Esophagus muscularis mucosa (tissue), 4 donors: Measurements from ENCODE around the gene TM4SF4. TPM values are rescaled to one million over a fixed set of nuclear protein-coding genes. Genes with fewer than 3 reads are reported as not detected.

ENCODE experiments used
- DNase-seq: peaks from one replicate; pipeline ENCODE4 v3.0.0-alpha.2; 2017; ENCODE audit errors: extremely low spot score
- H3K27ac ChIP-seq, 4 donors: fragments of 200-600 bp; sonication (generic); replicated peaks in 1 of 4; 1 replicate in 3 of 4; 2 replicates in 1 of 4; pipeline ENCODE4 v1.5.1; 2016 to 2019; ENCODE audit warnings: mild to moderate bottlenecking in 1 of 4
- H3K27me3 ChIP-seq, 4 donors: fragments of 200-600 bp; sonication (generic); one replicate each; pipeline versions ENCODE4 v1.5.1 to v1.6.0; 2016 to 2019
- H3K36me3 ChIP-seq, 4 donors: fragments of 200-600 bp; sonication (generic); one replicate each; pipeline ENCODE4 v1.5.1; 2016 to 2019
- H3K4me1 ChIP-seq, 4 donors: fragments of 200-600 bp; sonication (generic); one replicate each; pipeline ENCODE4 v1.5.1; 2016 to 2019
- H3K4me3 ChIP-seq, 4 donors: fragments of 200-600 bp; sonication (generic); 1 replicate in 2 of 4; 2 replicates in 2 of 4; pipeline ENCODE4 v1.5.1; 2016 to 2019; ENCODE audit warnings: mild to moderate bottlenecking in 4 of 4, moderate library complexity in 1 of 4
- H3K9me3 ChIP-seq, 4 donors: fragments of 200-600 bp; sonication (generic); 1 replicate in 3 of 4; 2 replicates in 1 of 4; pipeline ENCODE4 v1.5.1; 2016 to 2019
- CTCF ChIP-seq, 3 experiments: fragments of 200-600 bp in 2 of 3; fragments of 450-650 bp in 1 of 3; sonication (generic) in 2 of 3; IDR thresholded peaks; one replicate each; pipeline ENCODE4 v1.5.1; 2017 to 2019; ENCODE audit warnings: antibody characterized with exemption in 3 of 3, mild to moderate bottlenecking in 2 of 3, moderate library complexity in 1 of 3
- EP300 ChIP-seq: sonication (generic); formaldehyde crosslinking; IDR thresholded peaks from one replicate; pipeline ENCODE4 v1.6.1; 2017; ENCODE audit warnings: antibody characterized with exemption
- POLR2A ChIP-seq: fragments of 450-650 bp; IDR thresholded peaks from one replicate; pipeline ENCODE4 v1.6.1; 2017; ENCODE audit warnings: antibody characterized with exemption, moderate library complexity, mild to moderate bottlenecking, low read depth
- POLR2AphosphoS5 ChIP-seq, 2 donors: sonication (generic); formaldehyde crosslinking; IDR thresholded peaks; one replicate each; pipeline ENCODE4 v1.6.1; 2017; ENCODE audit warnings: antibody characterized with exemption in 2 of 2
- WGBS: methylation state at CpG from one replicate; pipeline ENCODE4 v1.1.5; 2018; 5-methylcytosine and 5-hydroxymethylcytosine counted together
- intact Hi-C: fragments of 100-400 bp; cut with DNase I; formaldehyde crosslinking; loops from one replicate; pipeline ENCODE4 v1.15.1; 2023
- total RNA-seq, 4 donors: library from RNA; depleted of rRNA; stranded (reverse); fragments of >200 nt; gene quantifications; one replicate each; pipeline versions ENCODE4 v1.1.0 to v1.2.1, GENCODE V29; 2016

TM4SF4 gene
- total RNA-seq, 4 donors from 2014 or later = 0.11 to 5.5 (median 2.7) TPM; not detected in 1

- 64% methylated on average over 1 of the region's 1 CpG for WGBS
- Histone ChIP-seq H3K27ac (peak overlapping the region; percentile 1 to 40 (median 15)), H3K36me3 (no peaks in the 10 kb centered on the region), H3K27me3 (no peaks in the 10 kb centered on the region), H3K9me3 (no peaks in the 10 kb centered on the region), H3K4me3 (no peak overlapping the region), H3K4me1 (peaks cover 0 to 17% (median 12%) of the 10 kb centered on the region in 4 donors)
- TF ChIP-seq EP300 (no peak), POLR2AphosphoS5 (IDR thresholded peaks at IDR 0.05) (peak in 1 of 2 donors; percentile 9)
- intact Hi-C loops = no loop called here
- peak; percentile 80 for DNase-seq
These were observed 14.4 kb upstream of the TM4SF4 start for GRCh38 chr3:149460117-149460516.

DNA sequence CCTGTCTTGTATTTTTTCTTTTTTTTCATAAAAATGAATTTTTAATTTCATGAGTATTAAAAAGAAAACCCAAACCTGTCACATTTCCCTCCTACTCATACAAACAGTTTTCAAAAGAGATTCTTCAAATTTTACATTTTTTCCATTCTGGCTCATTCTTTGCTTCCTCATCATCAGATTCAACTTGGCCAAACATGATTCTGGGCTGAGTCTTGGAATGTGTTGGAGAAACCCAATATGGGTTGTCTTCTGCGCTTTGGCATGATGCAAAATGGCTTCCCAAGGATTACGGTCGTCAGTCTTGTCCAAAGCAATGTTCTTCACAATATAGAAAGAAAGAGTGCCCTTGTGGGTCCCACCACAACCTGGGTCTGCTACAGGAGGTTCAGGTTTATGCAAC, 12.4 kb upstream of the TM4SF4 start:
- intact Hi-C loops = no loop called here
- H3K27ac ChIP-seq = no peak overlapping the region

GRCh38 chr3:149462581-149463011, 11.9 kb upstream of the TM4SF4 start:
- Histone ChIP-seq H3K4me1 (peaks cover 0 to 17% (median 12%) of the 10 kb centered on the region in 4 donors), H3K4me3 (no peak overlapping the region), H3K9me3 (no peaks in the 10 kb centered on the region), H3K27me3 (no peaks in the 10 kb centered on the region), H3K27ac (no peak overlapping the region), H3K36me3 (no peaks in the 10 kb centered on the region)
- DNase-seq = peak; percentile 57
- intact Hi-C loops = no loop called here
- 82% methylated on average over 2 of the region's 2 CpGs for WGBS
- TF ChIP-seq POLR2A = no peak

More for the DNA sequence above, 12.4 kb upstream of the TM4SF4 start:
- WGBS = 81% methylated on average over 3 of the region's 3 CpGs
- Histone ChIP-seq H3K27me3 (no peaks in the 10 kb centered on the region), H3K4me3 (no peak overlapping the region), H3K9me3 (no peaks in the 10 kb centered on the region), H3K4me1 (peaks cover 0 to 17% (median 12%) of the 10 kb centered on the region in 4 donors), H3K36me3 (no peaks in the 10 kb centered on the region)
- DNase-seq = no peak
- no peak for TF ChIP-seq CTCF (IDR thresholded peaks at IDR 0.05)
- TF ChIP-seq POLR2A = no peak
- no peak for TF ChIP-seq POLR2AphosphoS5 (IDR thresholded peaks at IDR 0.05)
- TF ChIP-seq EP300 = no peak

GRCh38 chr3:149463921-149464320, 10.6 kb upstream of the TM4SF4 start:
- Histone ChIP-seq H3K27ac (no peak overlapping the region), H3K4me1 (peaks cover 0 to 17% (median 12%) of the 10 kb centered on the region in 4 donors), H3K36me3 (no peaks in the 10 kb centered on the region), H3K27me3 (no peaks in the 10 kb centered on the region), H3K9me3 (no peaks in the 10 kb centered on the region), H3K4me3 (no peak overlapping the region)
- intact Hi-C loops = no loop called here
- peak; percentile 47 for DNase-seq
- 98% methylated on average over 18 of the region's 18 CpGs for WGBS
- TF ChIP-seq POLR2AphosphoS5 (IDR thresholded peaks at IDR 0.05) = no peak
- TF ChIP-seq EP300 = no peak
- no peak for TF ChIP-seq POLR2A
- TF ChIP-seq CTCF (IDR thresholded peaks at IDR 0.05) = no peak

DNA sequence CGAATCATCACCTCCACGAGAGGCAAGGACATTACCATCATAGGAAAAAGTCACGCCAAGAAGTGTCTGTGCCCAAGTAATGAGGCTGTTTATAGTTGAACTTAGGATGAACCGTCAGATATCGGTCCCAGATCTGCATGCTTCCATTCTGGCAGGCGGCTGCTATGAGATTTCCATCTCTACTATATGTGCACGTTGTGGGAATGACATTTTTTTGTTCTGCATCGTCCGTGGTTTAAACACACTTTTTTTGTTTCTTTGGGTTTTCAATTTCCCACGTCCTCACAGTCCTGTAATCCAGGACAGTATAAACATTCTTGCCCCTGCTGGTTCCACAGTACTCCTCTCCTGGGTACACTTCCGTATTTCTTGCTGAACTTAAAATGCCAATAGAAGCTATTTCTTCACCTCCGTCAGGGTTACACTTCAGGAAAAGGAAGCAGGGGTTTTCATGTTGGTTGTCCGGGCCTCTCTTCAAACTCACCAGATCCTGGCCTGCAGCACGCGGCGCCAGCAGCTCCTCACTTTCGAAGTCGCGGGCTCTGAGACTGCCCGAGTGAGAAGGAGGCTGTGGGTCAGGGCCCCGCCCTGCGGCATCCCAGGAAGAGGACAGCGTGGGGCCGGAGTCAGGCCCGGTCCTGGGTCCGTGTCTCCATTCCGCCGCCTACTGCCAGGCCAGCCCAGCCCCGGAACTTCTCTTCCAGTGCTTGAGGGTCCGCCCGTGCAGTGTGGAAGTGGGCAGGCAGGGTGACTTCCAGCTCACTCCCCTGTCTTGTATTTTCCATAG, 9.8 kb upstream of the TM4SF4 start:
- Histone ChIP-seq H3K36me3 (no peaks in the 10 kb centered on the region), H3K27me3 (no peaks in the 10 kb centered on the region), H3K4me3 (no peak overlapping the region), H3K4me1 (peaks cover 0 to 13% (median 9%) of the 10 kb centered on the region in 4 donors), H3K9me3 (no peaks in the 10 kb centered on the region), H3K27ac (no peak overlapping the region)
- peak; percentile 39 for DNase-seq
- TF ChIP-seq CTCF (IDR thresholded peaks at IDR 0.05) = no peak
- TF ChIP-seq POLR2A = no peak
- no peak for TF ChIP-seq EP300
- TF ChIP-seq POLR2AphosphoS5 (IDR thresholded peaks at IDR 0.05) = no peak
- 95% methylated on average over 31 of the region's 31 CpGs for WGBS
- intact Hi-C loops = no loop called here
